Smooth muscle cell of trachea (primary cell): ENCODE measurements around the gene AGRP. TPM values are rescaled to one million over a fixed set of nuclear protein-coding genes. Genes with fewer than 3 reads are reported as not detected.

Source experiments
- total RNA-seq: library from RNA; depleted of rRNA; stranded (reverse); fragments of >200 nt; gene quantifications from 2 replicates; pipeline ENCODE4 v1.2.1, GENCODE V29; 2014

The AGRP gene
- not detected in 2 replicates for total RNA-seq

GRCh38 chr16:67483150-67483549 lies at the start of gene AGRP:
Gene AGRP, minus strand, starts transcription at chr16:67483547. Its CDS starts 149 bp downstream, at chr16:67483398.

GRCh38 chr16:67528222-67528869 lies 45.0 kb upstream of the AGRP start, which contains the start of gene RIPOR1:
Gene RIPOR1, plus strand, starts transcription at chr16:67528829. Its CDS starts 9,618 bp downstream, at chr16:67538447.

GRCh38 chr16:67480833-67481560 lies 2.4 kb downstream of the AGRP start, which contains the start of gene ATP6V0D1:
Gene ATP6V0D1, minus strand, starts transcription at chr16:67481157. Its CDS starts 71 bp downstream, at chr16:67481086.

Other genes with a start within 250 kb of the AGRP start
- 15.7 and 16.6 TPM in 2 replicates for gene FHOD1, start 236.1 kb downstream of the AGRP start, total RNA-seq
- gene SLC9A5, start 234.6 kb downstream of the AGRP start, total RNA-seq = 1.3 and 2.3 TPM in 2 replicates
- gene PLEKHG4, start 204.0 kb downstream of the AGRP start, total RNA-seq = 29.2 and 55.1 TPM in 2 replicates
- gene KCTD19, start 156.8 kb downstream of the AGRP start, total RNA-seq = 0.50 and 0.87 TPM in 2 replicates
- gene LRRC36, start 156.7 kb downstream of the AGRP start, total RNA-seq = 0.50 and 0.73 TPM in 2 replicates
- gene TPPP3, start 90.0 kb downstream of the AGRP start, total RNA-seq = 1.0 and 2.2 TPM in 2 replicates
- gene ZDHHC1, start 67.1 kb downstream of the AGRP start, total RNA-seq = 9.9 and 10.9 TPM in 2 replicates
- 0.15 and 0.66 TPM in 2 replicates for gene HSD11B2, start 52.4 kb downstream of the AGRP start, total RNA-seq
- gene ATP6V0D1, start 2.4 kb downstream of the AGRP start, total RNA-seq = 181 and 219 TPM in 2 replicates
- gene RIPOR1, start 45.3 kb upstream of the AGRP start, total RNA-seq = 39.4 and 47.1 TPM in 2 replicates
- 17.7 and 27.5 TPM in 2 replicates for gene CTCF, start 79.0 kb upstream of the AGRP start, total RNA-seq
- gene CARMIL2, start 161.6 kb upstream of the AGRP start, total RNA-seq = under 0.01 and 0.29 TPM in 2 replicates
- gene ACD, start 176.7 kb upstream of the AGRP start, total RNA-seq = 15.4 and 16.7 TPM in 2 replicates
- gene PARD6A, start 177.4 kb upstream of the AGRP start, total RNA-seq = 0.44 and 2.5 TPM in 2 replicates
- 18.2 and 21.8 TPM in 2 replicates for gene ENKD1, start 183.2 kb upstream of the AGRP start, total RNA-seq
- 9.6 and 13.7 TPM in 2 replicates for gene C16orf86, start 183.3 kb upstream of the AGRP start, total RNA-seq
- 15.4 and 16.1 TPM in 2 replicates for gene GFOD2, start 235.8 kb upstream of the AGRP start, total RNA-seq